Loucy (cell line): ENCODE data around the gene KCNH2.

Experiments
- H2AFZ ChIP-seq: fragments of 200-600 bp; sonication (generic); 2 replicates; pipeline ENCODE4 v1.6.0; 2016; ENCODE audit warnings: antibody characterized with exemption, mild to moderate bottlenecking, low read length, moderate library complexity
- H3F3A ChIP-seq: fragments of 200-600 bp; 2 replicates; pipeline ENCODE4 v1.6.0; 2016; ENCODE audit warnings: antibody characterized with exemption, low read depth, mild to moderate bottlenecking
- H3K27me3 ChIP-seq: fragments of 200-600 bp; sonication (generic); 2 replicates; pipeline ENCODE4 v1.6.1; 2014; ENCODE audit warnings: low read length, mild to moderate bottlenecking; ENCODE audit not compliant: insufficient read depth, poor library complexity, severe bottlenecking
- H3K36me3 ChIP-seq: fragments of 200-600 bp; sonication (generic); 2 replicates; pipeline ENCODE4 v1.6.1; 2016; ENCODE audit warnings: low read length; ENCODE audit not compliant: insufficient read depth
- H3K4me1 ChIP-seq: fragments of 200-600 bp; sonication (generic); 2 replicates; pipeline ENCODE4 v1.5.1; 2014; ENCODE audit warnings: low read length, mild to moderate bottlenecking; ENCODE audit not compliant: insufficient read depth, poor library complexity, severe bottlenecking
- H3K4me2 ChIP-seq: fragments of 200-600 bp; sonication (generic); 2 replicates; pipeline ENCODE4 v1.6.0; 2014; ENCODE audit warnings: antibody characterized with exemption, low read length, low read depth, mild to moderate bottlenecking; ENCODE audit not compliant: poor library complexity, severe bottlenecking
- H3K4me3 ChIP-seq: fragments of 200-600 bp; sonication (generic); 2 replicates; pipeline ENCODE4 v1.5.1; 2014; ENCODE audit warnings: low read length, mild to moderate bottlenecking, mixed read lengths; ENCODE audit not compliant: poor library complexity, severe bottlenecking
- H3K79me2 ChIP-seq: fragments of 200-600 bp; sonication (generic); 2 replicates; pipeline ENCODE4 v1.6.1; 2014; ENCODE audit warnings: low read length; ENCODE audit not compliant: insufficient read depth
- H3K9ac ChIP-seq: fragments of 200-600 bp; sonication (generic); 2 replicates; pipeline ENCODE4 v1.6.0; 2014; ENCODE audit warnings: mild to moderate bottlenecking, low read depth, low read length, moderate library complexity; ENCODE audit not compliant: poor library complexity, severe bottlenecking
- H3K9me2 ChIP-seq: fragments of 200-600 bp; sonication (generic); replicated peaks from 2 replicates; pipeline ENCODE4 v1.6.1; 2016; ENCODE audit warnings: low read depth, low read length, mixed read lengths
- H3K9me3 ChIP-seq: fragments of 200-600 bp; sonication (generic); 2 replicates; pipeline ENCODE4 v1.6.1; 2014; ENCODE audit warnings: mild to moderate bottlenecking, antibody characterized with exemption, low read length, low read depth; ENCODE audit not compliant: insufficient read depth
- H4K20me1 ChIP-seq: fragments of 200-600 bp; sonication (generic); 2 replicates; pipeline ENCODE4 v1.6.0; 2014; ENCODE audit warnings: antibody characterized with exemption, low read length, mild to moderate bottlenecking; ENCODE audit not compliant: insufficient read depth, poor library complexity, severe bottlenecking
- EZH2phosphoT487 ChIP-seq: fragments of 200-600 bp; IDR thresholded peaks from 2 replicates; pipeline ENCODE4 v1.6.1; 2018; ENCODE audit warnings: antibody characterized with exemption, mild to moderate bottlenecking, moderate library complexity, borderline replicate concordance
- TF ChIP-seq, protein P1 (sequence below): fragments of 200-600 bp; sonication (generic); conservative IDR thresholded peaks from 2 replicates; pipeline ENCODE4 v1.5.1; 2014; ENCODE audit warnings: mild to moderate bottlenecking, antibody characterized with exemption, low read length

KCNH2 gene

DNA sequence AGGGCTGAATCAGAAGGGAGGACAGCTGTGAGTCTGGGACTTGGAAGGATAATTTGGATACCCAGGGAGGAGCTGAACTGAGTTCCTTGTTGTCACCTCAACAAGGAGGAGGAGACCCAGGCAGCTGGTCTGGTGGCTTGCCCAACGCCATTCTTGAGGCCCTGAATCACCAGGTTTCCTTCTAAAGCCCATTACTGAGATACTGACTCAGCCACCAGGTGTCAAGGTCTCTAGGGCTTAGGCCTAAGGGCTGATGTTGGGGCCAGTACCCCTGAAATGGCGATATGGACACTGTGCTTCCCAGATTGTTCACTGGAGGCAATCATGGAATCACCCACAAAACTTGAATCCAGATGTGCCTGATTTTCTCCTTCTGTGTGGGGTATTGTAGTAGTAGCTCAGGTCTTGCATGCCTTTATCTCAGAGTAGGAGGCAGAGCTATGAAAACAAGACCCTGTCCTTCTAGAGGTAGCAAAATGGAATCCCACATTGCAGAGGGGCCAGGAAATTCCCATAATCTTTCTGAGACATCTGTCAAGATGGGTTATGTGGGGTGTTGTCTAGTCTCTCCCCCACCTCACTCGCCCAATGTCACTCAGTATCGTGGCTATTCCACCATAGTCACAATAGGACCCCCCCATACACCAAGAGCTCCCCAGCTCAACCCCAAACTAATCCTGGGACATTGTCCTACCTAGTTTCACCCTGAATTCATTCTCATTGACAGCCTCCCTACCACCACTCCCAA, 48.0 kb upstream of the KCNH2 start:
- no peaks in the 10 kb centered on the region for H3K27me3 ChIP-seq
- H3K9me3 ChIP-seq: no peaks in the 10 kb centered on the region
- no peaks in the 10 kb centered on the region for H3K9me2 ChIP-seq
- H3F3A ChIP-seq: no peaks in the 10 kb centered on the region
- H3K79me2 ChIP-seq: peaks cover 6% of the 10 kb centered on the region; the same call in 1 of the 2 replicates
- no peaks in the 10 kb centered on the region for H3K36me3 ChIP-seq
- H2AFZ ChIP-seq: no peak overlapping the region
- H4K20me1 ChIP-seq: no peaks in the 10 kb centered on the region
- no peak overlapping the region for H3K9ac ChIP-seq
- H3K4me2 ChIP-seq: no peak overlapping the region
- H3K4me3 ChIP-seq: no peak overlapping the region
- peaks cover 9% of the 10 kb centered on the region for H3K4me1 ChIP-seq
- TF ChIP-seq EZH2phosphoT487: no peak
- TF ChIP-seq, protein P1, sequence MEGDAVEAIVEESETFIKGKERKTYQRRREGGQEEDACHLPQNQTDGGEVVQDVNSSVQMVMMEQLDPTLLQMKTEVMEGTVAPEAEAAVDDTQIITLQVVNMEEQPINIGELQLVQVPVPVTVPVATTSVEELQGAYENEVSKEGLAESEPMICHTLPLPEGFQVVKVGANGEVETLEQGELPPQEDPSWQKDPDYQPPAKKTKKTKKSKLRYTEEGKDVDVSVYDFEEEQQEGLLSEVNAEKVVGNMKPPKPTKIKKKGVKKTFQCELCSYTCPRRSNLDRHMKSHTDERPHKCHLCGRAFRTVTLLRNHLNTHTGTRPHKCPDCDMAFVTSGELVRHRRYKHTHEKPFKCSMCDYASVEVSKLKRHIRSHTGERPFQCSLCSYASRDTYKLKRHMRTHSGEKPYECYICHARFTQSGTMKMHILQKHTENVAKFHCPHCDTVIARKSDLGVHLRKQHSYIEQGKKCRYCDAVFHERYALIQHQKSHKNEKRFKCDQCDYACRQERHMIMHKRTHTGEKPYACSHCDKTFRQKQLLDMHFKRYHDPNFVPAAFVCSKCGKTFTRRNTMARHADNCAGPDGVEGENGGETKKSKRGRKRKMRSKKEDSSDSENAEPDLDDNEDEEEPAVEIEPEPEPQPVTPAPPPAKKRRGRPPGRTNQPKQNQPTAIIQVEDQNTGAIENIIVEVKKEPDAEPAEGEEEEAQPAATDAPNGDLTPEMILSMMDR: no peak

DNA sequence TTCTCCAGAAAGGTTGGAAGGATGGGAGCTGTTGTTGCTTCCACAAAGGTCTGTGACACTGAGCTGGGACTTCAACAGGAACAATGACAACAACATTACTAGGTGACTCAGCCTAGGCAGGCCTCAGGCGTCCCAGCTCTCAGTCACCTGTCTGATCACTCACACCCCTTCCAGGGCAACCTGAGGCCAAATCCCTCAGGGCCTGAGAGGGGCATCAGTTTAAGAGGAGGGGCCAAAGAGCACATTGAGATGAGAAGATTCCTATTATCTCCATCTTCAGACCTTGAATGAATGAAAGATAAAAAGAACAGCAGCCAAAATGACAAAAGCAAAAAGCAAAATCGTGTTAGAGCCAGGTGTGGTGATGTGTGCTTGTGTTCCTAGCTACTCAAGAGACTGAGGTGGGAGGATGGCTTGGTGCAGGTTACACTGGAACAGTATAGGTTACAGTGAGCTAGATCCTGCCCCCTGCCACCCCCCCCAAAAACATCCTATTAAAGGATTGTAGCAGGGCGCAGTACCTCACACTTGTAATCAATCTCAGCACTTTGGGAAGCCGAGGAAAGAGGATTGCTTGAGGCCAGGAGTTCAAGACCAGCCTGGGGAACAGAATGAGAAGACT, 46.4 kb upstream of the KCNH2 start, which contains the start of gene ATG9B:
Gene ATG9B (minus strand): TSS at position 60 of the 622 bp plus-strand sequence. CDS start 71 bp downstream, outside the sequence.
- no peaks in the 10 kb centered on the region for H3K9me2 ChIP-seq
- peaks cover 7% of the 10 kb centered on the region for H3K4me1 ChIP-seq
- H3K27me3 ChIP-seq: no peaks in the 10 kb centered on the region
- TF ChIP-seq, protein P1: no peak
- TF ChIP-seq EZH2phosphoT487: no peak
- no peaks in the 10 kb centered on the region for H3K9me3 ChIP-seq
- no peaks in the 10 kb centered on the region for H3F3A ChIP-seq
- peaks cover 6% of the 10 kb centered on the region; the same call in 1 of the 2 replicates for H3K79me2 ChIP-seq
- no peak within 1 kb of the TSS for H2AFZ ChIP-seq
- no peak within 1 kb of the TSS for H3K4me3 ChIP-seq
- no peaks in the 10 kb centered on the region for H3K36me3 ChIP-seq
- no peaks in the 10 kb centered on the region for H4K20me1 ChIP-seq
- H3K9ac ChIP-seq: no peak within 1 kb of the TSS
- no peak within 1 kb of the TSS for H3K4me2 ChIP-seq

DNA sequence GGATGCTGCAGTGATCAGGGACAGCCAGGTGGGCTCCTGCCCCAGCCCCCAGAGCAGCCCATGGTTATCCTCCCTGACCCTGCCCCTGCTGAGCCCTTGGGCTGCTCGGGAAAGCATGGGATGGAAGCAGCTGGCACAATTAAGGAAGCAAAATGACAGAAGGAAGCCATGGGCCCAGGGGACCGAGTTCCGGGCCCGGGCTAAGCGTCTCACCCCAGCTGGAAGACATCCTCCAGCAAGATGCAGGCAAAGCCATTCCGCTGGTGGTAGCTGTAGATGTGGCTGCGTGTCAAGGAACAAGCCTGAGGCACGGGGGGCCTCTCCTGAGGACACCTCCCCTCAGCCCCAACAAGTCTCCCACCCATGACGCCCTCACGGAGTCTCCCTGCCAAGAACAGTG, 45.1 kb upstream of the KCNH2 start:
- H4K20me1 ChIP-seq: no peaks in the 10 kb centered on the region
- H3K79me2 ChIP-seq: no peaks in the 10 kb centered on the region
- no peaks in the 10 kb centered on the region for H3K9me2 ChIP-seq
- TF ChIP-seq, protein P1: no peak
- TF ChIP-seq EZH2phosphoT487: no peak
- no peaks in the 10 kb centered on the region for H3K9me3 ChIP-seq
- no peak overlapping the region for H3K4me2 ChIP-seq
- H3K36me3 ChIP-seq: no peaks in the 10 kb centered on the region
- H2AFZ ChIP-seq: no peak overlapping the region
- no peaks in the 10 kb centered on the region for H3F3A ChIP-seq
- H3K27me3 ChIP-seq: no peaks in the 10 kb centered on the region
- H3K9ac ChIP-seq: no peak overlapping the region
- H3K4me1 ChIP-seq: peaks cover 3% of the 10 kb centered on the region
- no peak overlapping the region for H3K4me3 ChIP-seq
